GM12891 (cell line): ENCODE data around the gene DMGDH.

ENCODE experiments used
- DNase-seq: peaks from one replicate; pipeline ENCODE4 v3.0.0; 2011; ENCODE audit warnings: low spot score; ENCODE audit not compliant: insufficient read length
- FAIRE-seq: peaks from 2 replicates; lab custom pipeline; 2011; peaks lifted over from hg19 to GRCh38; lab: Jason Lieb, UNC
- PAX5 ChIP-seq: IDR thresholded peaks from 2 replicates; pipeline ENCODE4 v1.6.1; 2011; ENCODE audit warnings: low read length, moderate library complexity, mild to moderate bottlenecking; ENCODE audit not compliant: insufficient read depth, severe bottlenecking
- POLR2A ChIP-seq: IDR thresholded peaks from 2 replicates; pipeline ENCODE4 v1.6.1; 2011; ENCODE audit warnings: low read depth, low read length, control low read depth
- POLR2AphosphoS5 ChIP-seq: IDR thresholded peaks from 2 replicates; pipeline ENCODE4 v1.6.1; 2011; ENCODE audit warnings: low read depth, low read length, control low read depth
- POU2F2 ChIP-seq: IDR thresholded peaks from 2 replicates; pipeline ENCODE4 v1.6.1; 2011; ENCODE audit warnings: low read depth, mild to moderate bottlenecking, control low read depth, low read length, moderate library complexity
- SPI1 ChIP-seq: IDR thresholded peaks from 2 replicates; pipeline ENCODE4 v1.6.1; 2011; ENCODE audit warnings: low read depth, low read length, control low read depth
- TAF1 ChIP-seq: IDR thresholded peaks from 2 replicates; pipeline ENCODE4 v1.6.1; 2011; ENCODE audit warnings: low read depth, low read length, control low read depth

DMGDH gene

DNA sequence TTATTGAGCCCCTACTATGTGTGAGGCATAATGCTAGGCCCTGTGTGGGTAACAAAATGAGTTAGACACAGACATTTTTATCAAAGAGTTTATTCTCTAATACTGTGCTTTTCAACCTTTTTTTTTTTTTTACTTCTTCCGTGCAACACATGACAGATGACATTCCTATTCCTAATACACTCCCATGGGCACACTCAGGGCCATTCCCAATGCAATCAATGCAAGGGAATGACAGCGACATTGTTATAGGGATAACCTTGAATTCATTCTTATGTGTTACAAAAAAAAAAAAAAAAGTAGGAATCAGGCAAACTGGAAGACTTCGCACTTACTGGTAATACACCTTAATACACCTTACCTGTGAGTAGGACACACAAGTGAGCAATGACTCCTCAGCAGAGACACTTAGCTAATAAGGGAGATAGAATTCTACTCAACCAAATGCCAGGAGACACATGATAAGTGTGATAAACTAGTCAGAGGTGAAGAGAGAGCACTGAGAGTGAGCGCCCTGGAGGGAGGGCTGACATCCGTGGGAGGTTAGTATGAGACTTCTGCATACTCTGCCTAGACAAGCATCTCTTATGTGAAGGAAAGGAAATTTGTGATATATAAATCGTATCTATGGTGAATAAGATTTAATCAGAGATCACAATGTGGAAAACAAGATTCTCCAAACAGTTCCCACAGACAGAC, 63.4 kb downstream of the DMGDH start:
- TF ChIP-seq TAF1 (no peak), POU2F2 (no peak), PAX5 (no peak), POLR2A (no peak), SPI1 (no peak), POLR2AphosphoS5 (no peak)
- FAIRE-seq (no peak), DNase-seq (no peak)

DNA sequence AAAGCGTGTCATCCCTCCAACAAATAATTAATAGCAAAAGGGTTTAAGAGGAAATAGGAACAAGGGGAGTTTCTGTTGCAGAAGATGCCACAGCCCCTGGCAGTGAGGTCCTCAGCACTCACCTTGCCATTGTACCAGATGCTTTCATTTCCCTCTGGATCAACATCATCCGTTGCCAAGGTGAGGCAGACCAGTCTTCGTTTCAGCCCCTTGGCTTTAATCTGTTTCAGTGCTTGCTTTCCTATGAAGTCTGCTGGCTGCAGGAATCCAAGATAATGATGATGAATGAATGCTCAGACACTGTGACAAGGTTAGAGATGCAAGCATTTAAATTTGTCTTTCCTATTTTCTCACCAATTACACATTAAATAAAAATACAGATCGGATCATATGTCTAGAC, 64.3 kb downstream of the DMGDH start:
- DNase-seq (no peak), FAIRE-seq (no peak)
- TF ChIP-seq SPI1 (no peak), PAX5 (no peak), TAF1 (no peak), POLR2AphosphoS5 (no peak), POU2F2 (no peak), POLR2A (no peak)

DNA sequence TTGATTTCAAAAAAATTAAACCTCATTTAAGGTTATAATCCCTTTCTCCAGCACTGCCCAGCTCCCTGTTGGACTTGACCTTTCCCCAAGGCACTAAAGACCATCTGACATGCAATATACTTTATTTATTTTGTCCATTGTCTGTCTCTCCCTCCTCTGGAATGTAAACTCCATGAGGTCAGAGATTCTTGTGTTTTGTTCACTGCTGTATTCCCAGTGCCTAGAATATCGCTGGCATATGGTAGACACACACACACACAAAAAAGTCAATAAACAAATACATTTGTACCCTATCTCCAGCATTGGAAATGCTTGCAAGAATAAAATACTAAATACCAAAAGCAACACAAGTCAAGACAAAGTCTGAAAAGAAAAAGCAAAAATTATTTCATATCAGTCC, 67.1 kb downstream of the DMGDH start:
- DNase-seq (no peak), FAIRE-seq (no peak)
- TF ChIP-seq PAX5: no peak
- no peak for TF ChIP-seq SPI1
- no peak for TF ChIP-seq POLR2A
- no peak for TF ChIP-seq POLR2AphosphoS5
- TF ChIP-seq TAF1: no peak
- no peak for TF ChIP-seq POU2F2

DNA sequence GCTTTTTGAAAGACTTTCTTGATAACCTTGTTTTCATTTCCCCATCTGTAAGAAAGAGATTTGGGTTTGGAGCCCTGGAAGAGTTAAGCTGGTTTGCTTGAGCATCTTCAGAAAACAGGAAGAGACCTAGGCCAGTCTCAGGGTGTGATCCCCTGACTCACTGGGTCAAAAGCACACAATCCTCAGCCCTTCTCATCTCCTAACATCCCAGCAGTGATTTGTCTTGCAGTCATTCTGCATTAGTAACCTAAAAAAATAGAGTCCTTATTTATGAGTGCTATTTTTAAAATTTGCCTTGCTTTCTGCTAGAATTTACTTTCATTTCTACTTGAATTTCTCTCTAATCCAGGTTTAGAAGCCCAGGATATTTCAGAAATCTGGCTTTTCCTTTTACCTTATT, 68.0 kb downstream of the DMGDH start:
- FAIRE-seq (no peak), DNase-seq (no peak)
- TF ChIP-seq PAX5 (no peak), TAF1 (no peak), SPI1 (no peak; the same call in 1 of the 2 replicates), POU2F2 (no peak)

DNA sequence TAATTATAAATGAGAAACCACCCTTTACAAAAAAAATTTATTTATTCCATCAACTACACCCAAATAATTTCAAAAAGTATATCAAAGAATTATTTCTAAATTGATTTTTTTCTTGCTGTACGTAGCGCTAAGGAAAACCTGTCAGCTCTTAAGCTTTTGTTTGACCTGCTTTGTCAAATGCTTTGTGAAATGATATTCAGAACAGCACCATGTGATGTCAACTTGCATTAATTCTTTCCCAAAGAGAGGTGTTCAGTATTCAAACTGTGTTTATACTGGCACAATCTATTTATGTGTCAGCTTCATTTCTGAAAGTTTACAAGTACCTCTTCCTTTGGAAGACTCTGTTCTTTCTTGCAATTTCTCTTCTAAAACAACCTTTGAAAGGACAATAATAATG, 72.4 kb downstream of the DMGDH start:
- TF ChIP-seq PAX5 (no peak), POU2F2 (no peak), SPI1 (no peak)
- no peak for DNase-seq
- FAIRE-seq: no peak

DNA sequence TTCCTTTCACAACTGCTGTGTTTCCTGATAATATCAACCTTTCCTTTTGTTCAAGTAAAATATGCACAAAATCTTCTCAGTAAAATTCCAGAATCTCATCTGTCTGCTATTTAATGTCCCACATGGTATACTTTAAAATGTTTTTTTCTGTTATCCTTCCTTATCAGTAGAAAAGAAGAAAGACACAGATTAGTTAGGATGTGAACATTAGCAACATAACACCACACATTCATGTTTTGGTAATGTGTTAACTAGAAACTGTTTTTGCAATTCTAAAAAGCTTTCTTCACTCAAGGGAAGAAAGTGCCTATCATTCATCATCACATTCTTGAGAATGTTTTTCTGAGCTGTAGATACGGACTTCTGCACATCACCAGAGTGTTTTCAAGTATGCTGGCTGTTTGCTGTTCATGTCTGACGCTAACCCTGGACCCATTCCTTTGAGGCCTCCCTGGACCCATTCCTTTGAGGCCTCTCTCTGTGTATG, 73.9 kb downstream of the DMGDH start:
- FAIRE-seq: no peak
- TF ChIP-seq POU2F2 (no peak), POLR2A (no peak), POLR2AphosphoS5 (no peak), TAF1 (no peak), SPI1 (no peak), PAX5 (no peak)
- DNase-seq: no peak

DNA sequence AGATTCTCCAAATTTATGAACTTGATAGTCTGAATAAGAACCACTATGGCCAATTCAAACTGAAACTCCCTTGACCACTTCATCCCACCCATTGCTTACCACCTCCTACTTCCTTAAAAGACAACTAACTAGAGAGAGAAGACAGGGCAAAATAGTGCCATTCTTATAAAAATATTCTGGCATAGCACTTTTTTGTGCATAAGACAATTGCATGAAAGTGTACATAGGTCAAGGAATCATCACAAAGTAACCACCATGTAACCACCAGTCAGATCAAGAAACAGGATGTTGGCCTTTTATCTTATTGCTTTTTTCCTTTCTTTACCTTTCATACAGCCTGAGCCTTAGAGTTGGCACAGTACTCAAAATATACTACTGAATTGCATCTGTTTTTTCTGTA, 76.3 kb downstream of the DMGDH start:
- DNase-seq (no peak), FAIRE-seq (peak; percentile 47)
- TF ChIP-seq POU2F2 (no peak), PAX5 (no peak), TAF1 (no peak), POLR2A (no peak), SPI1 (peak; percentile 33; the same call in 1 of the 2 replicates), POLR2AphosphoS5 (no peak)

DNA sequence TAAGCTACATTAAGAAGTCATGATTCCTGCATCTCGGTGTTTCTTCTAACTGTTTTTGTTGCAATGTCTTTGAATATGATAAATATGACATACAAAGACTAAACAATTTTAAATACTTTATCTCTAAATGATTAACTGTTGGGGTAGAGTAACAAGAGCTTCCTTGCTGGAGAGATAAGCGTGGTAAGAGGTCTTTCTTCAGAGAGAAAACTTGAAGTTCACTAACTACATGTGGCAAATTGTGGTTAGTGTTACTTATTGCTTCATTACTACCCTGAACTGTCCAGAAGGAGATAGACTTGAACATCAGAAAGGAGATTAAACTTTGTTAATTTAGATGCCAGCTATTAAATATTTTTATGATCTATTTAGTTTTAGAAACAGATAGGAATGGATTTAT, 77.3 kb downstream of the DMGDH start:
- no peak for DNase-seq
- no peak for FAIRE-seq
- TF ChIP-seq PAX5 (no peak), TAF1 (no peak), POLR2AphosphoS5 (no peak), POLR2A (no peak), POU2F2 (no peak), SPI1 (no peak)

DNA sequence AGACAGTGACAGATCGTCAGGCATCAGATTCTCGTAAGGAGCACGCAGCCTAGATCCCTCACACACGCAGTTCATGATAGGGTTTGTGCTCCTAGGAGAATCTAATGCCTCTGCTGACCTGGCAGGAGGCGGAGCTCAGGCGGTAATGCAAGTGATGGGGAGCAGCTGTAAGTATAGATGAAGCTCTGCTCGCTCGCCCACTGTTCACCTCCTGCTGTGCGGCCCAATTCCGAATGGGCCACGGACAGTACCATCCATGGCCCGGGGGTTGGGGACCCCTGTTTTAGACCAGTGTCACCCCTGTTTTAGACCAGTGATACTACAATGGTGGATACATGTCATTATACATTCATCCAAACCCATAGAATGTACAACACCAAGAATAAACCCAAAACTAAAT, 80.4 kb downstream of the DMGDH start:
- no peak for TF ChIP-seq PAX5
- TF ChIP-seq TAF1: no peak
- TF ChIP-seq POLR2A: no peak
- TF ChIP-seq POU2F2: no peak
- TF ChIP-seq SPI1: no peak
- TF ChIP-seq POLR2AphosphoS5: no peak
- FAIRE-seq (no peak), DNase-seq (no peak)
